VCaP (cell line): ENCODE results near the gene LACTBL1.

Experiments used
- H3K27ac ChIP-seq: fragments of 450-650 bp; 2 replicates; pipeline ENCODE4 v1.5.1; 2017
- TF ChIP-seq, protein P1 (sequence below): fragments of 450-650 bp; conservative IDR thresholded peaks from 2 replicates; pipeline ENCODE4 v1.5.1; 2017; ENCODE audit warnings: mild to moderate bottlenecking, moderate library complexity

LACTBL1 gene

DNA sequence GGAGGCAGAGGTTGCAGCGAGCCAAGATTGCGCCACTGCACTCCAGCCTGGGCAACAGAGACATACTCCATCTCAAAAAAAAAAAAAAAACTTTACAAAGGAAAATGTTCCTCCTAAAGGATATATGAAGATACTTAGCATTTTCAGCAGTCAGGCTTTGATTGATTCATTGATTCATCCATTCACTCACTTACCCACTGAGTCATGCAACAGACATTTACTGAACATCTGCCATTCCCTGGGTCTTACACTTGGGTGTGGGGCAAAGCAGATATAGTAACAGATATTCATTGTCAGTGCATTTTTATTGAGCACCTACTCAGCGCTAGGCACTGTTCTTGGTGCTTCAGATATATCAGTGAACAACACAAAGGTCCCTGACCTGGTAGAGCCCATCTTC lies 5.6 kb upstream of the LACTBL1 start:
- TF ChIP-seq, protein P1, sequence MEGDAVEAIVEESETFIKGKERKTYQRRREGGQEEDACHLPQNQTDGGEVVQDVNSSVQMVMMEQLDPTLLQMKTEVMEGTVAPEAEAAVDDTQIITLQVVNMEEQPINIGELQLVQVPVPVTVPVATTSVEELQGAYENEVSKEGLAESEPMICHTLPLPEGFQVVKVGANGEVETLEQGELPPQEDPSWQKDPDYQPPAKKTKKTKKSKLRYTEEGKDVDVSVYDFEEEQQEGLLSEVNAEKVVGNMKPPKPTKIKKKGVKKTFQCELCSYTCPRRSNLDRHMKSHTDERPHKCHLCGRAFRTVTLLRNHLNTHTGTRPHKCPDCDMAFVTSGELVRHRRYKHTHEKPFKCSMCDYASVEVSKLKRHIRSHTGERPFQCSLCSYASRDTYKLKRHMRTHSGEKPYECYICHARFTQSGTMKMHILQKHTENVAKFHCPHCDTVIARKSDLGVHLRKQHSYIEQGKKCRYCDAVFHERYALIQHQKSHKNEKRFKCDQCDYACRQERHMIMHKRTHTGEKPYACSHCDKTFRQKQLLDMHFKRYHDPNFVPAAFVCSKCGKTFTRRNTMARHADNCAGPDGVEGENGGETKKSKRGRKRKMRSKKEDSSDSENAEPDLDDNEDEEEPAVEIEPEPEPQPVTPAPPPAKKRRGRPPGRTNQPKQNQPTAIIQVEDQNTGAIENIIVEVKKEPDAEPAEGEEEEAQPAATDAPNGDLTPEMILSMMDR, result no peak

DNA sequence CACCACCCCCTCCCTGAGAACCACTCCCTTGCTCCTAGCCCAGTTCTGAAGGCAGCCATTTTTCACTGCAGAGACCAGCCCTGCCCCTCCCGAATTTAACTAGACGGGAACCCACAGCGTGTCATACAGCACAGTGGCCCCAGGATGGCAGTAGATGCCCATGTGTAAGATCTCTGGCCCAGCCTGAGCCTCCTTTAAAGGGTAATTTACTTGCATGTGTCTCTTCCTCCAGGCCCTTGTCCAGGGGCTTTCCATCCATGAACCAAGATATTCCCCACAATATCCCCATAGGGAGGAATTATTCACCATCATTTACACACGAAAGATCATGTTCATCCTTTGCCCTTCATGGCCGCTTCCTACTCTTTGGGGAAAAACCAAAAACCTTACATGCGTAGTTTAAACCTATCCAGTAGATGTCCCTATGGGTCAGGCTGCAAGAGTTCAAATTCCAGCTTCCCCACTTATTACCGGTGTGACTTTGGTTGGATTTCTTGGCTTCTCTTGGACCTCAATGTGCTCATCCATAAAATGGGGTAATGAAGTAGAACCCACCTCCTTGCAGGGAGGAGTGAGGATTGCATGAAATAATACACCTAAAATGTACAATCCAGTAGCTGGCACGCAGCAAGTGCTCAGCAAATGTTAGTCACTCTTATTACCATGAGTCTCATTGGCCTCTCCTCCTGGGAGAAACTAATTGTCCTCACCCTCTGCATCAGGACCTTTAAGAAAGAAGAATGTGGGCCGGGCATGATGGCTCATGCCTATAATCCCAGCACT lies 4.0 kb upstream of the LACTBL1 start:
- TF ChIP-seq, protein P1, result peak; percentile 92
- H3K27ac ChIP-seq, result peak overlapping the region; percentile 51; the same call in 1 of the 2 replicates

More for the DNA sequence above, 5.6 kb upstream of the LACTBL1 start:
- H3K27ac ChIP-seq, result no peak overlapping the region

DNA sequence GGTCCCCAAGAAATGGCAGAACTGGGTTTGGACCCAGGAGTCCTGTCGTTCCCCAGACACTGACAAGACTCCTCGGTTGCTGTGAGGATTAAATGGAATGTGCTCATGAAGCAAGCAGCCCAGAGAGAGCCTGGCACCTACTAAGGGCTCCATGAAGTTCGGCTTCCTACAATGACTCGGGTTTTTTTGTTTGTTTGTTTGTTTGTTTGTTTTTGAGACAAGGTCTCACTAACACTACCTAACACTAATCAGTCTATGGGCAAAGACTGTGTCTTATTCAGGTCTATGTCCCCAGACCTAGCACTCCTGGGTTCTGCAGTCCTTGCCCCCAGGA lies 3.4 kb upstream of the LACTBL1 start:
- TF ChIP-seq, protein P1, result no peak
- peak overlapping the region; percentile 51; the same call in 1 of the 2 replicates for H3K27ac ChIP-seq

DNA sequence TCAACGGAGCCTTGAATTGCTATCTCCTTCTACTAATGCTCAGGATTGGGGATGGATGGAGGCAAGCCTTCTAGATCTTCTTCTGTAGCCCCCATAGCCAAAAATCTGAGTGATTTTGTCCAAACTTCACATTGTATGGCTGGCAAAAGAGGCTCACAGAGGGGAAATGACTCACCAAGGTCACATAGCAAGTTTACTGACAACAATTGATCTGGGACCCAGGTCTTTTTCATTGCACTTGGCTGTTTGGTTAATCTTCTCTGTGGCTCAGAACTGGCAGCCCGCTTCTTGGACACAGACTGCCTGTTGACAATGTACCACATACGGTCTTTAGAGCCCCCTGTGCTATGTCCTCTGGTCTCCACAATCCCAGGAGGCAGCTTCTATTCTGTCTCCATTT lies 3.0 kb upstream of the LACTBL1 start:
- H3K27ac ChIP-seq, result peak overlapping the region; percentile 51; the same call in 1 of the 2 replicates
- TF ChIP-seq, protein P1, result no peak

DNA sequence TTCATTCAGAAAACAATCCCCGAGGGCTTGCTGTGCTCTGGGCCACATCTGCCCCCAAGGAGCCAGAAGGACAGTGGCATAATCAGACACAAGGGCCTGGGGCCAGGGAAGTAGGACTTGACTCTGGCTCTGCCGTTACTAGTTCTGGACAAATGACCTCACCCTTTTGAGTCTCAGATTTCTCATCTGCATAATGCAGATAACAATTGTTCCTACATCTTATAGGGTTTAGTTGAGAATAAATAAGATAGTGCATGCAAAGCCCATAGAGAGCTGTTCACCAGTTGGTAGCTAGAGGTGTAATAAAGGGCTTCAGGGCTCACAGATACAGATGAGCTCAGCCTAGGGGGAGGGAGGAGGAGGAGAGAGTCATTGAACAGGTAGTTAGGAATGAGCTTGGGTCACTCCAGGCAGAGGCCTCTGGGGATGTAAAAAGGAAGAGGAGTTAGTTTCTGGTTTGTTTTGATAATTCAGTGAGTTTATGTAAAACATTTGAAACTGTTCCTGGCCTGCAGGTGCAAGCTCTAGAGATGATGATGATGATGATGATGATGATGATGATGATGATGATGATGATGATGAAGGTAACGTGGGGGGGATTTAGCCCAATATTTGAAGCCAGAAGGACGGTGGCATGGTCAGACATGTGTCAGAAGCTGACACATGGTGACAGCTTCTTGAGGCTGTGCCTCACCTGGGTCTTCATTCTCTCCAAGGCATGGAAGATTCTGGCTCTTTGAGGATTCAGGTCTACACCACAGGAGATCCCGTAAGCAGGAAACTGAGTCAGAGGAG lies 858 bp downstream of the LACTBL1 start:
- H3K27ac ChIP-seq, result no peak overlapping the region
- TF ChIP-seq, protein P1, result no peak

DNA sequence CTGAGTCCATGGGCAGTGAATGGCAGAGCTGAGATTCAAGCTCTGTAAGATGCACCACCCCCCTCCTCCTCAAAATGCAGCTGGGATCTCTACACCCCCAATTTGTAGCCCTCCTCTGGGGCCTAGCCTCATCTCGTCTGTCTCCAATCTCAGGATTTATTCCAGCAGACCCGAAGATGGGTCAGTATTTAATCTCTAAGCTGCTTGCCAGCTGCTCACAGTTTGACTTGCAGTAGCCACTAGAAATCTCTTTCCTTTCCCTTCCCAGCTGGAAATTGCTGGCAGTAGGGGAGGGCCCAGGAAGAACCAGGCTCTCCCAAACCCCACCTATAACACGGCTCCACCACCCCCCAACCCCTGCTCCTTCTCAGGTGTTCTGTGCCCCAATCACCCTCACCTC lies 1.5 kb downstream of the LACTBL1 start:
- TF ChIP-seq, protein P1, result no peak

DNA sequence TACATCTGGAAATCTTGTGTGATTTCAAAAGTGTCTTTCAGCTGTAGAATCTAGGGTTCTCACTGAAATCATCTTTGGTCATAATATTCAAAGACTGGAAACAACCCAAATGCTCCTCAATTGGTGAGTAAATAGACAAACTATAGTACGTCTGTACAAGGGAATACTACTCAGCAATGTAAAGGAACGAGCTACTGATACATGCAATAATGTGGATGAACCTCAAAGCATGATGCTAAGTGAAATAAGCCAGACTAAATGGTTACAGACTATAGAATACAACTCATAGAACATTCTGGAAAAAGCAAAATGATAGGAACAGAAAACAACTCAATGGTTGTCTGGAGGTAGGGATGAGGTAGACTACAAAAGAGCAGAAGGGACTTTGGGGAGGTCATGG lies 2.6 kb downstream of the LACTBL1 start:
- peak overlapping the region; percentile 60; the same call in 1 of the 2 replicates for H3K27ac ChIP-seq
- TF ChIP-seq, protein P1, result no peak

More for the DNA sequence above, 1.5 kb downstream of the LACTBL1 start:
- no peak overlapping the region for H3K27ac ChIP-seq
